ENCODE measurements around the gene COX7A1. TPM values are rescaled to one million over a fixed set of nuclear protein-coding genes. Genes with fewer than 3 reads are reported as not detected.

Gene COX7A1
- total RNA-seq, 1 experiment from 2014 or later = not detected

DNA sequence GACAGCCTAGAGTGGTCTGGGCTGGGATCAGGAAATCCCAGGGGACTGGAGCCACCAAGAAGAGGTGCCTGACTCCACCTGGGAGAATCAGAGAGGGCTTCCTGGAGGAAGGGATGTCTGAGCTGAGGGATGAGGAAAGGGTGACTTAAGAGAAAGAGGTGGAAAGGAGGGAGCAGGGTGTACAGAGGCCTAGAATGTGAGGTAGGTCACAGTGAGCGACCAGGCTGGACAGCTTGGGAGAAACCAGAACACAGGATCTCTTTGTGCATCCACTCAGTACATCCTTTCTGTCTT, 36.0 kb downstream of the COX7A1 start:
- no peak for DNase-seq (ENCODE audit: unreplicated experiment)
- TF ChIP-seq, protein P1, sequence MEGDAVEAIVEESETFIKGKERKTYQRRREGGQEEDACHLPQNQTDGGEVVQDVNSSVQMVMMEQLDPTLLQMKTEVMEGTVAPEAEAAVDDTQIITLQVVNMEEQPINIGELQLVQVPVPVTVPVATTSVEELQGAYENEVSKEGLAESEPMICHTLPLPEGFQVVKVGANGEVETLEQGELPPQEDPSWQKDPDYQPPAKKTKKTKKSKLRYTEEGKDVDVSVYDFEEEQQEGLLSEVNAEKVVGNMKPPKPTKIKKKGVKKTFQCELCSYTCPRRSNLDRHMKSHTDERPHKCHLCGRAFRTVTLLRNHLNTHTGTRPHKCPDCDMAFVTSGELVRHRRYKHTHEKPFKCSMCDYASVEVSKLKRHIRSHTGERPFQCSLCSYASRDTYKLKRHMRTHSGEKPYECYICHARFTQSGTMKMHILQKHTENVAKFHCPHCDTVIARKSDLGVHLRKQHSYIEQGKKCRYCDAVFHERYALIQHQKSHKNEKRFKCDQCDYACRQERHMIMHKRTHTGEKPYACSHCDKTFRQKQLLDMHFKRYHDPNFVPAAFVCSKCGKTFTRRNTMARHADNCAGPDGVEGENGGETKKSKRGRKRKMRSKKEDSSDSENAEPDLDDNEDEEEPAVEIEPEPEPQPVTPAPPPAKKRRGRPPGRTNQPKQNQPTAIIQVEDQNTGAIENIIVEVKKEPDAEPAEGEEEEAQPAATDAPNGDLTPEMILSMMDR (IDR thresholded peaks at IDR 0.05; ENCODE audit: unreplicated experiment) = no peak
- Mint-ChIP-seq H3K36me3 (ENCODE audit: insufficient read depth, unreplicated experiment) (peaks cover 76% of the 10 kb centered on the region), H3K9me3 (ENCODE audit: unreplicated experiment) (no peaks in the 10 kb centered on the region), H3K27me3 (ENCODE audit: insufficient read depth, unreplicated experiment) (no peaks in the 10 kb centered on the region), H3K4me1 (ENCODE audit: insufficient read depth, unreplicated experiment) (peaks cover 17% of the 10 kb centered on the region), H3K4me3 (ENCODE audit: unreplicated experiment) (peak overlapping the region; percentile 91), H3K27ac (ENCODE audit: low read depth, unreplicated experiment) (peak overlapping the region; percentile 53)
- CTCF ChIA-PET = interaction anchor here (0.6 to 4.3 kb wide), 5 partner anchors 12 to 57 kb away, joined by 3 to 27 read pairs (median 5); no protein-coding TSS in a partner anchor
- intact Hi-C loops (cut with micrococcal nuclease) = loop anchor here (10.0 kb wide), 1 partner anchor 231 kb away; no protein-coding TSS in a partner anchor
- no TSS peak for BruUV-seq (replicated peaks)
- POLR2A ChIA-PET = interaction anchor here (0.5 to 3.7 kb wide), 11 partner anchors 8 to 1018 kb away, joined by 3 to 32 read pairs (median 14); partner anchors contain the start of genes CAPNS1, THAP8, ZNF146 and ZNF565

DNA sequence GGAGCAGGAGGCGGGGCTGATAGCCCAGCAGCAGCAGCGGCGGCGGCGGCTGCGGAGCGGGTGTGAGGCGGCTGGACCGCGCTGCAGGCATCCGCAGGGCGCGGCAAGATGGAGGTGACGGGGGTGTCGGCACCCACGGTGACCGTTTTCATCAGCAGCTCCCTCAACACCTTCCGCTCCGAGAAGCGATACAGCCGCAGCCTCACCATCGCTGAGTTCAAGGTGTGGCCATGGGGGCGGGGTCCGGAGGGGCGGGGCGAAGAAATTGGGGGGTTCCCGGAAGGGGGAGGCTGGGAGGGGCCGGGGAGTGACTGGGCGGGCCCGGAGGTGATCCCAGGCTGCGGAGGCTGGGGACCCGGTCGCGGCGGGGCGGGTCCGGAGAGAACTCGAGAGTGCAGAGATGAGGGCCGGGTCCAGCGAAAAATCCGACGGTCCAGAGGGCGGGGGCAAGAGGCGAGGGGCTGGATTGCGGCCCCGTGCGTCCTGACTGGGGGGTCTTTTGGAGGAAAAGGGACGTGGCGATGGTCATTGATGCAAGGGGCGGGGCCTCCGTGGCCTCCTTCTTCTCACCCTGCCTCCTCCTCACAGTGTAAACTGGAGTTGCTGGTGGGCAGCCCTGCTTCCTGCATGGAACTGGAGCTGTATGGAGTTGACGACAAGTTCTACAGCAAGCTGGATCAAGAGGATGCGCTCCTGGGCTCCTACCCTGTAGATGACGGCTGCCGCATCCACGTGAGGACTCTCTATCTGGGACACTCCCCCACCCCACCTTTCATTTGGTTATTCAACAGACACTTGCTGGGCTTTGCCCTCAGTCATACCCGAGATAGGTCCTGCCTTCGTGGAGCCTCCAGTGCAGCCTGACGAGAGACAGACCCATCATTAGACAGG, 36.5 kb downstream of the COX7A1 start, which contains the start of gene TBCB:
Gene TBCB (plus strand): TSS at position 16 of the 891 bp plus-strand sequence. CDS start 93 bp downstream, at position 109.
- intact Hi-C loops (cut with micrococcal nuclease) = loop anchor here (2.0 to 10.0 kb wide), 2 partner anchors 21 to 231 kb away; no protein-coding TSS in a partner anchor
- peaks cover 77% of the 10 kb centered on the region for H3K36me3 Mint-ChIP-seq (ENCODE audit: insufficient read depth, unreplicated experiment)
- peak within 1 kb of the TSS; percentile 91 for H3K4me3 Mint-ChIP-seq (ENCODE audit: unreplicated experiment)
- H3K27ac Mint-ChIP-seq (ENCODE audit: low read depth, unreplicated experiment) = peak within 1 kb of the TSS; percentile 94
- TSS peak; percentile 48 for BruUV-seq (replicated peaks)
- TF ChIP-seq, protein P1 (IDR thresholded peaks at IDR 0.05; ENCODE audit: unreplicated experiment) = no peak
- peaks cover 17% of the 10 kb centered on the region for H3K4me1 Mint-ChIP-seq (ENCODE audit: insufficient read depth, unreplicated experiment)
- H3K9me3 Mint-ChIP-seq (ENCODE audit: unreplicated experiment) = no peaks in the 10 kb centered on the region
- ChIA-PET POLR2A (interaction anchor here (0.7 to 3.7 kb wide), 26 partner anchors 9 to 1102 kb away, joined by 3 to 32 read pairs (median 4); partner anchors contain the start of genes ALKBH6, CAPNS1, NFKBID and PSENEN), CTCF (interaction anchor here (0.5 to 4.3 kb wide), 6 partner anchors 12 to 1757 kb away, joined by 3 to 27 read pairs (median 5); no protein-coding TSS in a partner anchor)
- no peaks in the 10 kb centered on the region for H3K27me3 Mint-ChIP-seq (ENCODE audit: insufficient read depth, unreplicated experiment)
- no peak for DNase-seq (ENCODE audit: unreplicated experiment)

DNA sequence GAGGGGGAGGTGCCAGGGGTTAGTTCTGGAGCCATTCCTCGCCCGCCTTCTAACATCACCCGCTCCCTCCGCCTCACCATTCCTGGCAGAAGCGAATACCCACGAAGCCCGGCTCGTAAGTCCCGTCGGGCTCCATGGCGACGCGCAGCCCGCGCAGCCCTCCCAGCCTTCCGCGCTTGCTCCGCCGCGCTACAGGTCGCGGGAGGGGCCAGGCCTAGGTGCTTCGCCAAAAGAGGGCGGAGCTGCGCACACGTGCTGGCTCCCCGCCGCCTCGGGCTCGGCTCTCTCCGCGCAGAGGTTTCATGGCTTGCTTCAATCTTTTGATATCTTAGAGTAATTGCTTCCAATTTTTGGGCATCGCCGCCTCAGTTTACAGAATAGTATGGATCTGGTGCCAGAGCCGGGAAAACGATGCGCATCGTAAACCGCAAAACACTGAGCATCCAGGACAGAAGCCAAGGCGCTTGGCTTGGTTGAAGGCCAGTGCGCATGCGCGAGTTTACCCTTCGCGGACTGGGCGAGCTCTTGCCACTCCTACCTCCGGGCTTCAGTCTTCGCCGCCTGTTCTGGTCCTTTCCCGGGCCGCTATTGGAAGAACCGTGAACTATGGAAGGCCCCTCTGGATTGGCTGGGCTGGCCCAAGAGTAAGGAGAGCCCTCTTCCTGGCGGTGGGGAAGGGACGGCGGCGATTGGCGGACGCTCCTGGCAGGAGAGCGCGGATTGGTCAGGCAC, 37.4 kb downstream of the COX7A1 start, which contains the start of gene POLR2I:
Gene POLR2I (minus strand): TSS at position 155 of the 732 bp plus-strand sequence. CDS start 19 bp downstream, at position 136.
- Mint-ChIP-seq H3K4me3 (ENCODE audit: unreplicated experiment) (peak within 1 kb of the TSS; percentile 91), H3K9me3 (ENCODE audit: unreplicated experiment) (no peaks in the 10 kb centered on the region), H3K27ac (ENCODE audit: low read depth, unreplicated experiment) (peak within 1 kb of the TSS; percentile 94), H3K4me1 (ENCODE audit: insufficient read depth, unreplicated experiment) (peaks cover 17% of the 10 kb centered on the region), H3K27me3 (ENCODE audit: insufficient read depth, unreplicated experiment) (no peaks in the 10 kb centered on the region), H3K36me3 (ENCODE audit: insufficient read depth, unreplicated experiment) (peaks cover 77% of the 10 kb centered on the region)
- peak; percentile 100 for DNase-seq (ENCODE audit: unreplicated experiment)
- intact Hi-C loops (cut with micrococcal nuclease) = loop anchor here (1.0 to 10.0 kb wide), 3 partner anchors 22 to 230 kb away; no protein-coding TSS in a partner anchor
- BruUV-seq (replicated peaks) = no TSS peak
- CTCF ChIA-PET = interaction anchor here (0.7 to 4.3 kb wide), 8 partner anchors 13 to 1758 kb away, joined by 3 to 27 read pairs (median 4); no protein-coding TSS in a partner anchor
- POLR2A ChIA-PET = interaction anchor here (0.6 to 3.7 kb wide), 25 partner anchors 8 to 1888 kb away, joined by 3 to 32 read pairs (median 4); partner anchors contain the start of genes ALKBH6, CAPNS1, NFKBID and PSENEN
- TF ChIP-seq, protein P1 (IDR thresholded peaks at IDR 0.05; ENCODE audit: unreplicated experiment) = no peak
